T-helper 1 cell (primary cell): ENCODE data around the gene PAK2.
"Not testable (repeated sequence)": the region's sequence is repeated elsewhere in the genome, so short reads cannot be mapped to it uniquely, and the experiment has no call there.

Source experiments
- DNase-seq, 5 donors: peaks; one replicate each; pipeline ENCODE4 v3.0.0-alpha.2; 2012 to 2020
- total RNA-seq, 4 donors: gene quantifications; one replicate each; lab custom pipeline; 2026; lab: John Stamatoyannopoulos, UW

Gene PAK2
- total RNA-seq: 93.5 to 111 (median 105) reads per million in 4 donors

DNA sequence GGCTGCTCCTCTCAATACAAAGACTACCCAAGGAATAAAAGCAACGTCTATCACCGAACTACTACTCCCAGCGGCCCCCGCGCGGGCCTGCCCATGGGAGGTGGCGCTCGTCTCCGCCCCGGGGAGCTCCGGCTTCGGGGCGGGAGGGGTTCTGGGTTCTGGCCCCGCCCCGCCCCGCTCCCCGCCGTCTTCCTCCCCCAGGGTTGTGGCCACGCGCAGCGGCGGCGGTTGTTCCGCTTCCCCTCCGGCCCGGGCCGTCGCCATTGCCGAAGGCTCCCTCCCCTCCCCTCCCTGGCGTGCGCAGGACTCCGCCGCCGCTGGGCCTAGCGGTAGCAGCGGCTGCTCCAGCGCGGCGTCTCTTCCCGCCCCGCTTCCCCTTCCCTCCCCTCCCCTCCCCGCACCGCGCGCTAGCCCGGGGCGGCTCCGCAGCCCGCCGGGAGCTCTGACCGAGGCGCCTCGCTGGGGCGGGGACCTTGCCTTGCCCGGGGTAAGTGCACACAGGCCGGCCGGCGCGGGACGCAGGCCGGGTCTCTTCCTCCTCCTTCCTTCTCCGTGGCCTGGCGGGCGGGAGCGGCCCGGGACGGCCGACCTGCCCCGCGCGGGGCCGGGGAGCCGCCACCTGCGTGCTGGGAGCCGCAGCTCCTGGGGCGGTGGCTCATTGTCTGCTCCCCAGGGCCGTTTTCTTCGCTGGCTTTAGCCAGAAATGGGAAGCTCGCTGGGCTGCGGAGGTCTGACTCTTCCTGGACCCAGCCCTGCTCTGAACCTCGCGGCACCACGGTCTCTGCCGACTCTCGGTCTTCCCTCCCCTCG lies at the start of gene PAK2:
PAK2 (plus strand) TSS at position 187 of the 810 bp plus-strand sequence. CDS start 42,790 bp downstream, outside the sequence.
- peak; percentile 81 to 93 (median 87) for DNase-seq

DNA sequence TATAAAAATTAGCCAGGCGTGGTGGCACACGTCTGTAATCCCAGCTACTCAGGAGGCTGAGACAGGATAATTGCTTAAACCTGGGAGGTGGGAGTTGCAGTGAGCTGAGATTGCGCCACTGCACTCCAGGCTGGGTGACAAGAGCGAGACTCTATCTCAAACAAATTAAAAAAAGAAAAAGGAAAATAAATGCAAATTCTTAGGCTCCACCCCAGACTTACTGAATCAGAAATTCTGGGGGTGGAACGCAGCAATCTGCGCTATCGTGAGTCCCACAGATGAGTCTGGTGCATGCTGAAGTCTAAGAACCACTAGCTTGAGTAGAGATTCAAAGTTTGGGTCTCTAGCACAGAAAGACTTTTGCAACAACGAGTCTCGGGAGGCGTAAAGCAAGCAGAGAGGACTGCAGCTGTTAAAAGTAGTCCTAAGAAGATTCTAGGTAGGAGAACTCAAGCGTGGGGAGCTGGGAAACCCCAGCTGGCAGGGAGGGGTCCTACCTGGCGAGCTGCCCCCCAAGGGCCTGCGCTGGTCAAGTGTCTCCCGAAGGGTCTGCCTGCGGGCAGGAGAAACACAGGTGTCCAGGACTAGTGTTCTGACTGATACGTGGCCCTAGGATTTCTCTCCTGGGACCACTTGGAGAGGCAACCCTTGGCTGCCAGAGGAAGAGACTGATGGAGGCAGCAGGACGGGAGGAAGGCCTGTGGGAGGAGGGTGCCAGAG lies 49.6 kb upstream of the PAK2 start:
- no peak for DNase-seq

DNA sequence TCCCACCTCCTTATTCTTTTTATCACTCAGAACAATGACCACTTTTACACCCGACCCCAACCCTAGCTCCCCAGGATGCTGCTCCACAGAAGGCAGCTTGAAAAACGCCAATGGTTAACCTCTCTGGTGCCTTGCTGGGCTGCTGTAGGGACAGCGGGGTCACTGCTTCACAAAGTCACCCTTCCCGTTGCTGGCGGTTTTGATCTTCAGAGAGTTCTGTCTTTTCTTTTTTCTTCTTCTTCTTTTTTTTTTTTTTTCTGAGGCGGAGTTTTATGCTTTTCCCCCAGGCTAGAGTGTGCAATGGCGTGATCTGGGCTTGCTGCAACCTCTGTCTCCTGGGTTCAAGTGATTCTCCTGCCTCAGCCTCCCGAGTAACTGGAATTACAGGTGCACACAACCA lies 48.3 kb upstream of the PAK2 start:
- no peak for DNase-seq

DNA sequence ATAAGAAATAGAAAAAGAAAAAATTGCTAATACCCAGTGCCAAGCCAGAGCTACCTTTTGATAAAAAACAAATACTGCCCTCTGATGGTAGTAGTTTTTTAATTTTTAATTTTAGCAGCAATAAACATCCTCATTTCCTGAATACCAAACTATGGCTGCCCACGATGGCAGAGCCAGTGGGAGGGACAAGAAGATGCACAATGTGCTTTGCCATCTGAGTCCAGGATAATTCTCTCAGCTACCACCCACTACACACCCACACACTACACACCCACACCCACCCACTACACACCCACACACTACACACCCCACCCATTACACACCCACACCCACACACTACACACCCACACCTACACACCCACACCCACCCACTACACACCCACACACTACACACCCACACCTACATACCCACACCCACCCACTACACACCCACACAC lies 45.4 kb upstream of the PAK2 start:
- peak in 2 of 5 donors; percentile 5 to 31 for DNase-seq

DNA sequence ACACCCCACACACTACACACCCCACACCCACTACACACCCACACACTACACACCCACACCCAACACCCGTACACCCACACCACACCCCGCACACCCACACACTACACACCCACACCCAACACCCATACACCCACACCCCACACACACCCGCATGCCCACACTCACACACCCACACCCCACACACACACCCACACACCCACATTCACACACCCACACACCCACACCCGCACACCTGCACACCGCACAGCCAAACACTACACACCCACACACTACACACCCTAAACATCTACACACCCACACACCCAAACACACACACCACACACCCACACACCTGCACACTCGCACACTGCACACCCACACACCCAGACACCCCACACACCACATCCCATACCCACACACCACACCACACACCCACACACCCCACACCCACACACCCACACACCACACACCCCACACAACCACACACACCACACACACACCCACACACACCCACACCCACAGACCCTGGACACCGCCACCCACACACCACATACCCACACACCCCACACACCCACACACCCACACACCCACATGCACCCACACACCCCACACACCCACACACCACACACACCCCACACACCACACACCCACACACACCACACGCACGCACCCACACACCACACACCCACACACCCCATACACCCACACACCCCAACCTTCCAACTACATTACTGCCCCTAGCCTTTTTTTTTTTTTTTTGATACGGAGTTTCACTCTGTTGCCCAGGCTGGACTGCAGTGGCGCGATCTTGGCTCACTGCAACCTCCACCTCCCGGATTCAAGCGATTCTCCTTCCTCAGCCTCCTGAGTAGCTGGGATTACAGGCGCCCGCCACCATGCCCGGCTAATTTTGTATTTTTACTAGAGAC lies 44.5 kb upstream of the PAK2 start:
- DNase-seq: no peak

DNA sequence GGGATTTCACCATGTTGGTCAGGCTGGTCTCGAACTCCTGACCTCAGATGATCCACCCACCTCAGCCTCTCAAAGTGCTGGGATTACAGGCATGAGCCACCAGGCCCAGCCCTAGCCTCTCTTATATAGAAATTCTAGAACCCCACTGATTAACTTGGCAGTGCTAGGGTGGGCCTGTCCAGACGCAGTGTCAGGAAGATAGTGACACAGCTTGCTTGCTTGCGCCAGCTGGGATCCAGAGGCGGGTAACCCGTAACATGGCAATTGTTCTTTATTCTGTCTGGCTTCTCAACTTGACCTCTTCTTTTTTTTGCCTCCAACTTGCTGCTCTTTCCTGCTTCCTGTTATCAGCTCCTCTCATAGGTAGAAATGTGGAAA lies 43.8 kb upstream of the PAK2 start:
- no peak for DNase-seq

DNA sequence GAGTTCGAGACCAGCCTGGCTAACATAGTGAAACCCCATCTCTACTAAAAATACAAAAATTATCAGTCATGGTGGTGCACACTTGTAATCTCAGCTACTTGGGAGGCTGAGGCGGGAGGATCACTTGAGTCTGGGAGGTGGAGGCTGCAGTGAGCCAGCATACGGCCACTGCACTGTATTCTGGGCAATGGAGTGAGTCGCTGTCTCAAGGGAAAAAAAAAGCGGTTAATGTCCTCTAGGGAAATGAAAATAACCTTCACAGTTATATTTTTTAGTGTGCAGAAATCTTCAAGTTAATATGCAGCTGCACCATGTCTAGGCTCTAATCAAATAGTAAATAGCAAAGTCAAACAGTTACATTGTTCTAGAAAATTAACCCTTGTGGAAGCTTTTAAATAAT lies 42.4 kb upstream of the PAK2 start:
- no peak for DNase-seq

DNA sequence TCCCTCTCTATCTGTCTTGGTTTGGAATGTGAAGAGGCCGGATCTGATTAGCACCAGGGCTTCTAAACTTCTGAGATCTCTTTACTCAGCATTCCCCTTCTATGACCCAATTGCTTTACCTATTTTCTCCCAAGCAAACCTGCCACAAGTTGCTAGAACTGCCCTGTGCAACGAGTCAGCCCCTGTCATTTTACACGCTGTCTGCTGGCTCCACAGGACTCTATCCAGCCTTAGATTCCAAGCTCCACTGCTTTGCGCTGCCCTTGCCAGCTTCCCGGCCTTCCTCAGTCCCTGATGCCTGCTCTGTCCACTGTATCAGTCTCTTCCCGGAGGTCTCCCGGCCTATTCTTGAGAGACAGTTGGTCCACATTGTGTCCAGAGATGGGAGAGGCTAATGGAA lies 39.9 kb upstream of the PAK2 start:
- DNase-seq: no peak

DNA sequence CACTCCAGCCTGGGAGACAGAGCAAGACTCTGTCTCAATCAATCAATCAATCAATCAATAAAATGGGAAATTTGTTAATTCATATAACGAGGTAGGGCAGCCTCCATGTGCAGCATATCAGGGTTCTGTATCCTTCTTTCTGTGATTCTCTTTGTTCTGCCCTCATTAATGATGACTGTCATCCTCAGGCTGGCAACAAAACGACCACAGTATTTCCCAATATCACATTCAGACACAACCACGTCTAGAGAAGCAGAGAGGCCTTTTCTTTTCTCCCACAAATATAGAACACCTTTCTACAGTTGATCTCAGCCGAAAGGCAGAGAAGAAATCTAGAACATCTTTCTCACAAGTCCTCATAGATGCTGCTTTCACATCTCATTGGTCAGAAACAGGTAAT lies 38.9 kb upstream of the PAK2 start:
- no peak for DNase-seq

DNA sequence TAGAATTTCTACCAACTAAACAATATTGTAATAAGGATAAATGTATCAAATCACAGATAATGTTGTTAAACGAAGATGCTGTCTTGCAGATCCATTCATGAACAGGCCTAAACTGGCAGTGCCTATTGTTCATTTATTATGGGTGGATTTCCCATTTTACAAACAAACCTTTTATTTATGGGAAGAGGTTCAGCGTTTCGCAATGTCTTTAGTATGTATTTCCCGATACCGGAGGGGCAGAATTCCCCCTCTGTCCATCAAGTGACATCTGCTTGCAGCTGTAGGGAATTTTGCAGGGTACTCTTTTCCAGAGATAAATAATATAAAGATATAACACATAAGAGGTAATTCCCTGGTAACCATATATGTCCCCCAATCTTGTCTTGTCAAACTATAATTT lies 33.3 kb upstream of the PAK2 start:
- no peak for DNase-seq

DNA sequence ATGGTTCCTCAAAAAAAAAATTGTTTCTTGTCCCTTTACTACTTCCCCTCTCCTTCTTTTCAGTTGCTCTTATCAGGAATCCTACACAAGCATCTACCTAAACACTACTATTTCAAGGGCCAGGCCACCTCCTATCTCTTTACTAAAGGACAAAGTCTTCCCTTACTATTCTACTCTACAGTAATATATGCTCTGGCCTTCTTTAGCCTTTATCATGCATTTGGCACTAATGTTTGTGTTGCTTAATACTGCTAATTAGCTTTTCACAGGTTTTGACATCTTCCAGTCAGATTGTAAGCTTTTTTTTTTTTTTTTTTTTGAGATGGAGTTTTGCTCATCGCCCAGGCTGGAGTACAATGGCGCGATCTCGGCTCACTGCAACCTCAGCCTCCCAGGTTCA lies 32.9 kb upstream of the PAK2 start:
- no peak for DNase-seq

DNA sequence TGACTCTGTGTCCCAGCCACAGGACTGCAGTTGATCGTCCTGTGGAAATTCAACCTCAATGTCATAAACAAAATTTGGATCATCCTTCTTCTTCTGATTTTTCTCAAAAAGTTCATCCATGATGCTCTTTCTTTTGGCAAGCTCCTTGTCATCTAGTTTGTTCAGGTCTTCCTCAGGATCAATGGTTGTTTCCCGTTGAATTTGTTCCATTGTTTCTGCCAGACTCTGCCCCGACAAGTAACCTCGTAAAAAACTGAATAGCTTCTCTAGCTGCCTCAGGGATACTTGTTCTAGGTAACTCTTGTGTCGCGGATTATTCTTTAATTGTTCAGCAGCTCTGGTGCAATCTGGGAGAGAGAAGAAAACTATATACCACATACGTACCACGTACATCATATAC lies 32.1 kb upstream of the PAK2 start:
- no peak for DNase-seq

DNA sequence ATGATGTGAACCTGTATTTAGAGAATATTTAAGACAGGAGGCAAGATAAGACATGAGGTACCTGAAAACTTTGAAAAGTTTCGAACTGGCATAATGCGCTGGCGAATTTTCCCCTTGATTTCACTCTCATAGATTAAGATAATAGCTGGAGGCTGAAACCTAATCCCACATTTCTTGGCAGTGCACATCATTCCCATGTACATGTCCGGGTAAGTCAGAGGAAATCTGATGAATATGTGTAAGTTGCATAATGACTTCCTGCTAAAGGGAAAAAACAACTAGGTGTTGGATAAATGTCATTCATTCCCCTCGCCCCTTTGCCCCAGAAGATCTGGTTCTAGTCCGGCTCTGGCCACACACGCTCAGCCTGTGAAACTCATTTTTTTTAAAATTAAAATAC lies 31.2 kb upstream of the PAK2 start:
- DNase-seq: no peak

DNA sequence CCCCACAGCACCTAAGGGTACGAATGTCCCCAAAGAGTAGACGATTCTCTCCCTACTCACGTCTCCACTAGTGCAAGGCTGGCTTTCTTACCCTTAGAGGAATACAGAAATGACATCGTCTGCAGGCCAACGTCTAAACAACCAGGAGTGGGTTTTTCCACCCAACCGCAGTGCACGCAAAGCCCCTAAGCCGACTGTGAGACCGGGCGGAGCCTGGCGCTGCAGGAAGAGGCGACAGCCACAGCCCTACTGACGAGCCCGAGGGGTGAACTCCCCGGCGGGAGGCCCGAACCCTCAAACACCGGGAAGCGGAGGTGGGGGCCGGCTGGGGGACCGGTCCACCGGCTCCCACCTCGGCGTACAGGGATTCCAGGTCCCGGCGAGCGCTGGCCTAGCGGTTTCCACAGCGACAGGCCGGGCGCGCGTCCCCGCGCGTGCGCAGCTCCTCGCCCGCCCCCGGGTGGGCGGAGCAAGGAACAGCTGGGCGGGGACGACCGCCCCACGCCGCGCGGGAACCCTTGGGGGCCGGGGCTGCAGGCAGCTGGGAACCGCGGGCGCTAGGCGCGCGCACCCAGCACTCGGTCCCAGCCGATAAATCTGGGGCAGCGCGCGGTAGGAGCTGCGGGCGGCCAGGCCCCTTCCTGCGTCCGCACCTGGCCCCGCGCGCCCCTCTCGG lies 27.7 kb upstream of the PAK2 start, which contains the start of the genes CEP19 and PIGX:
CEP19 (minus strand) TSS at position 413 of the 676 bp plus-strand sequence. CDS start 3,593 bp downstream, outside the sequence.
PIGX (plus strand) TSS at position 540 of the 676 bp plus-strand sequence.
- DNase-seq: peak; percentile 84 to 92 (median 88)

DNA sequence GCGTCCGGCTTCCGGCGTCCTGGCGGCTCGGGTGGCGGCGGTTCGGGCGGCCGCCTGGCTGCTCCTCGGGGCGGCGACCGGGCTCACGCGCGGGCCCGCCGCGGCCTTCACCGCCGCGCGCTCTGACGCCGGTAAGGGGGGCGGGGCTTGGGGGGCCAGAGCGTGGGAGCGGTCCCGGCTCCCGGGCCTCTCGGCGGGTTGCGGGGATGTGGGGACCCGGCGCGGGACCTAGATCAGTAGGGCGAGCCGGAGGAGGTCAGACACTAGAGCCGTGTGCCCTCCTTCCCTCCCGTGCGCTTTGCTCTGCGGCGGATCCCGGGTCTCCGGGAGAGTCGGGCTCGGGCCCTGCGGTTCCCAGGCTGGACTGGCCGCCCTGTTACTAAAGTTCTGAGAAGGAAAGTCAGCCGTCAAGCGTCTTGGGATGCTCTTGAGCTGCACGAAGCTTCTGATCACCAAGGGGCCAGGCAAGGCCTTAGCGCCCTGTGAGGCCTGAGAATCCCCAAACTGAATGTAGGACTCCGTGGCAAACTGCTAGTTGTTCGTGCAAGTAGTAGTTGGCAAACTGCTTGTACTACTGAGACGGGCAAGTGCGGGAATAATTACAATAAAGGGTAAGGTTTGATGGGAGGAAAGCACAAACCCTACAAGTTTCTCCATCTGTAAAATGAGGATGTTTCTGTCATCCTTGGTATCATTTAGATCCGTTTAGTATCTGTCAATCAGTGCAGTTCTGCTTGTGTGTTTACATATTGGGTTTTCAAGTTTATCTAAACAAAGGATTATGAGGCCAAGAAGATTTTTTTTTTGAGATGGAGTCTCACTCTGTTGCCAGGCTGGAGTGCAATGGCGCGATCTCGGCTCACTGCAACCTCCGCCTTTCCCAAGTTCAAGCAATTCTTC lies 26.9 kb upstream of the PAK2 start:
- DNase-seq: peak in 4 of 5 donors; percentile 56 to 75 (median 62)

DNA sequence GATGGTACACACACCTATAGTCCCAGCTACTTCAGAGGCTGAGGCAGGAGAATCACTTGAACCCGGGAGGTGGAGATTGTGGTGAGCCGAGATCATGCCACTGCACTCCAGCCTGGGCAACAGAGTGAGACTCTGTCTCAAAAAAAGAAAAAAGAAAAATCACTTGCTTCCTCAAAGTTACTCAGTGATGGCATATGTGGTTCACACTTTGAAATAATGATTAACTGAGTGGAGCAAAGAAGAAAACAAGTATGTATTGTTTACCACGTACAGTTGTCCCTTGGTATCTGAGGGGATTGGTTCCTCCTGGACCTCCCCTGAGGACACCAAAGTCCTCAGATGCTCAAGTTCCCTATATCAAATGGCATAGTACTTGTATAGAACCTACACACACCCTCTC lies 22.5 kb upstream of the PAK2 start:
- DNase-seq: not testable (repeated sequence)

DNA sequence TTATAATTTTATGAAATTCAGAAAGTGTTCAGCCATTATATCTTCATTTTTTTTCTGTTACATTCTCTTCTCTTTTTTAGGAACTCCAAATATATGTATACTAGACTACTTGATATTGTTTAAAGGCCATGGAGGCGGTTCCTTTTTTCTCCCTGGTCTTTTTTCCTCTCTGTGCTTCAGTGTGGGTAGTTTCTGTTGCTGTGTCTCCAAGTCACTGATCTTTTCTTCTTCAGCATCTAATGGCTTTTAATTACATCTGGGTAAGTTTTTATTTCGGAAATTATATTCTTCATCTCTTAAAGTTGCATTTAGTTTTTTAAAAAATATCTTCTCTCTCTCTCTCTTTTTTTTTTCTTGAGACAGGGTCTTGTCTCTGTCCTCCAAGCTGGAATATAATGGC lies 18.6 kb upstream of the PAK2 start:
- DNase-seq: no peak

DNA sequence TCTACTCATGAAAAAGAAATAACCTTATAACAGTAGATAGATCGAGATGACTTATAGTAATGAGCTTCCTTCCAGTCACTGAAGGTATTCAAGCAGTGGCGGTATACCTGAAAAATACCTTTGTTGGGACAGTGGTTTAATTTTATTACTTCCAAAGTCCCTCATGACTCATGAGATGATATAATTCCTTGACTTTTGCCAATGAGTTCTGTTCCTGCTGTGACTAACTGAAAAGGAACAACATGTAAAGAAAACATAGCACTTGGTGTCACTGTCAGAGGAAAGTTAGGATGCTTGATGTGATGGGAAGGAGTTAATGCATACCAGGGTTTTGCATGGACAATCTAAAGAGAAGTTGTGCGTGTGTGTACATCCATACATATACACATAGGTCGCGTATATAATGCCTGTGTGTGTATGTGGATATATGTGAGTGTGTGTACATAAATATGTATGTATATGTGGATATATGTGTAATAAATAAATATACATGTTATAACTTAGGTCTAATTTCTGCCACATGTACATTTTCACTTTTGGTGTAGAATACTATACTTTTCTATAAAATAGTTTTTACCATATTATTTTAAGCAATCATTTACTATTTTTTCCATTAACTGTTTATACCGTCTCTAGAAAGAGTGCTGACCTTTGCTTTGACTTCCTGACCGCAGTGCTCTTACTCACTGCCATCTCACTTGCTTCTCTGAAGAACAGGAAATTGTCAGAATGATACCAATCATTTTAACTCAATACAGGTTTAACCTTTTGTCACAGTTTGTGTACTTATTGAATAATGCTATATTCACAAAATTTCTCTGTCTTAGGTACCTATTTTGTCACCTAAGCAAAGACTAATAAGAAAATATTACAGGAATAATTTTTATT lies 12.6 kb upstream of the PAK2 start:
- DNase-seq: peak in 1 of 5 donors; percentile 70

DNA sequence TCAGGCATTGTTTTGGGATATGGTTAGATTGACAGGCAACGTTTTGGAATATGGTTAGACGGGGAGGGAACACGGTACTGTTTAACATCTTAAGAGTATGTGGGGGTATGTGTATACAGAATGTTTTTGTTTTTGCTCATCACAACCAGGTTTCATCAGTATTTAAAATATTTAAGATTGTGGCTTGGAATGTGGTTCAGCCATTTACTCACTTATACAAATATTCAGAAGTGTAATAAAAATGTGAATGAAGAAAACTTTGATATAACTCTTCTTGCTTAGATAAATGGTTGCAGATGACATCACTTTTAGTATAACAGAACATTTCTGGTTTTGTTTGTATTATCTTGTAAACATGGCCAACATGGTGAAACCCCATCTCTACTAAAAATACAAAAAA lies 3.9 kb upstream of the PAK2 start:
- no peak for DNase-seq
